Smooth muscle cell of bladder (primary cell): Measurements from ENCODE around the gene ART1. TPM values are rescaled to one million over a fixed set of nuclear protein-coding genes. Genes with fewer than 3 reads are reported as not detected.

Source experiments
- total RNA-seq: library from RNA; depleted of rRNA; stranded (reverse); fragments of >200 nt; gene quantifications from 2 replicates; pipeline ENCODE4 v1.2.3, GENCODE V29; 2014

Gene ART1
- not detected in 2 replicates for total RNA-seq

GRCh38 chr11:3644817-3645235, at the start of gene ART1:
Gene ART1 (plus strand): TSS chr11:3645128. CDS start chr11:3659214, 14,086 bp downstream.

GRCh38 chr11:3641701-3642070, 3.2 kb upstream of the ART1 start, which contains the start of gene ART5:
Gene ART5 (minus strand): TSS chr11:3641992. CDS start chr11:3641862, 130 bp downstream.

GRCh38 chr11:3671334-3672254, 26.7 kb downstream of the ART1 start, which contains the start of gene CHRNA10:
Gene CHRNA10 (minus strand): TSS chr11:3671384. CDS start chr11:3671312, 72 bp downstream.

Other genes starting within 250 kb of the ART1 start
- gene ART5, start 3.1 kb upstream of the ART1 start, total RNA-seq: 0.37 TPM in 1 of 2 replicates, not detected in the other
- 0.43 and 0.83 TPM in 2 replicates for gene CHRNA10, start 26.3 kb downstream of the ART1 start, total RNA-seq
- gene NUP98, start 152.4 kb downstream of the ART1 start, total RNA-seq: 77.9 and 90.6 TPM in 2 replicates
- 9.0 and 10.4 TPM in 2 replicates for gene PGAP2, start 163.4 kb downstream of the ART1 start, total RNA-seq
- 4.4 and 8.3 TPM in 2 replicates for gene RHOG, start 195.8 kb downstream of the ART1 start, total RNA-seq
- gene STIM1, start 210.5 kb downstream of the ART1 start, total RNA-seq: 26.7 and 40.2 TPM in 2 replicates